ENCODE results near the gene GJD4. TPM values are rescaled to one million over a fixed set of nuclear protein-coding genes. Genes with fewer than 3 reads are reported as not detected.

Gene GJD4, protein sequence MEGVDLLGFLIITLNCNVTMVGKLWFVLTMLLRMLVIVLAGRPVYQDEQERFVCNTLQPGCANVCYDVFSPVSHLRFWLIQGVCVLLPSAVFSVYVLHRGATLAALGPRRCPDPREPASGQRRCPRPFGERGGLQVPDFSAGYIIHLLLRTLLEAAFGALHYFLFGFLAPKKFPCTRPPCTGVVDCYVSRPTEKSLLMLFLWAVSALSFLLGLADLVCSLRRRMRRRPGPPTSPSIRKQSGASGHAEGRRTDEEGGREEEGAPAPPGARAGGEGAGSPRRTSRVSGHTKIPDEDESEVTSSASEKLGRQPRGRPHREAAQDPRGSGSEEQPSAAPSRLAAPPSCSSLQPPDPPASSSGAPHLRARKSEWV
- total RNA-seq (not detected), polyA plus RNA-seq (not detected)

DNA sequence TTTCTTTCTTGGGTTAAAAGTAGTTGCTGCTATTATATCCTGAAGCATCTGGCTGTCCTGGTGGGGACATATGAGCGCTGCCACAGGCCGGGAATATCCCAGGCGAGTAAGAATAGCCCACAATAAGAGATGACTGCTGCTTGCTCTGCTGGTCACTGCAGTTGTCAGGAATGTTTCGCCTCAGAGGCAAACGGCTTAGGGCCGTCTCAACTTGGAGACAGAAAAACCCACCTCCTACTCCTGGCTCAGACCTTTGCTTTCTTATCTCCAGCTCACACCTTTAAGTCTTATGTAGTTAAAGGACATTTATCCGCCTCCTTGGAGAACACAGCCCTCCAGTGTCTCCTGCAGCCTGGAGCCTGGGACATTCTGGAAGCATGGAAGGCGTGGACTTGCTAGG is at the start of gene GJD4:
Gene GJD4, plus strand, starts transcription at position 151 of the 400 bp plus-strand sequence. Its CDS starts 227 bp downstream, at position 378.
- Histone ChIP-seq H3K27me3 (ENCODE audit: control insufficient read depth in 4 of 4, insufficient read depth in 4 of 4, low read length in 3 of 4) (peaks cover 0 to 4% (median 0%) of the 10 kb centered on the region in 4 donors), H3K4me3 (ENCODE audit: low read depth in 1 of 3, low read length in 3 of 3) (no peak within 1 kb of the TSS), H3K36me3 (ENCODE audit: control insufficient read depth in 4 of 4, insufficient read depth in 3 of 4, low read depth in 1 of 4, low read length in 3 of 4) (no peaks in the 10 kb centered on the region), H3K4me1 (ENCODE audit: control insufficient read depth in 4 of 4, insufficient read depth in 4 of 4, low read length in 3 of 4) (peaks cover 0 to 8% (median 3%) of the 10 kb centered on the region in 4 donors), H3K27ac (ENCODE audit: low read depth in 1 of 2, low read length in 2 of 2) (no peak within 1 kb of the TSS), H3K9me3 (ENCODE audit: control insufficient read depth in 4 of 4, low read length in 3 of 4) (no peaks in the 10 kb centered on the region), H3K9ac (ENCODE audit: low read depth in 1 of 2, low read length in 2 of 2) (no peak within 1 kb of the TSS)
- no peak for TF ChIP-seq RXRA (IDR thresholded peaks at IDR 0.05)
- no peak for TF ChIP-seq MAX (IDR thresholded peaks at IDR 0.05)
- no peak for TF ChIP-seq GABPA (IDR thresholded peaks at IDR 0.05 in 1 of 2, conservative IDR thresholded peaks at IDR 0.05 in 1 of 2)
- no peak for TF ChIP-seq FOXA2 (IDR thresholded peaks at IDR 0.05)
- TF ChIP-seq HNF4A (conservative IDR thresholded peaks at IDR 0.05): no peak
- TF ChIP-seq YY1 (IDR thresholded peaks at IDR 0.05): no peak
- no peak for TF ChIP-seq NR2F2 (IDR thresholded peaks at IDR 0.05)
- TF ChIP-seq RAD21 (IDR thresholded peaks at IDR 0.05): no peak
- no peak for TF ChIP-seq JUND (IDR thresholded peaks at IDR 0.05)
- no peak for TF ChIP-seq ZBTB33 (IDR thresholded peaks at IDR 0.05)
- TF ChIP-seq EGR1 (IDR thresholded peaks at IDR 0.05; ENCODE audit: low read depth in 2 of 2): no peak
- no peak for TF ChIP-seq TAF1 (conservative IDR thresholded peaks at IDR 0.05)
- TF ChIP-seq FOXA1 (IDR thresholded peaks at IDR 0.05): no peak
- no peak for TF ChIP-seq REST (IDR thresholded peaks at IDR 0.05)
- TF ChIP-seq HNF4G (IDR thresholded peaks at IDR 0.05): no peak
- TF ChIP-seq ATF3 (IDR thresholded peaks at IDR 0.05): no peak
- WGBS: 72% methylated on average over 8 of the region's 8 CpGs
- DNase-seq (ENCODE audit: low spot score): no peak
